HFF-Myc (cell line): ENCODE data around the gene ANKS1B.

Experiments
- DNase-seq: peaks from one replicate; pipeline ENCODE4 v3.0.0-alpha.2; 2011; ENCODE audit warnings: low read depth; ENCODE audit errors: extremely low read depth
- H3K4me3 ChIP-seq: replicated peaks from 2 replicates; pipeline ENCODE4 v1.5.1; 2011; ENCODE audit warnings: low read depth, mild to moderate bottlenecking, control low read depth, low read length
- CTCF ChIP-seq: IDR thresholded peaks from 2 replicates; pipeline ENCODE4 v1.5.1; 2012; ENCODE audit warnings: mild to moderate bottlenecking, low read depth, low read length, control low read depth; ENCODE audit errors: missing control alignments

Gene ANKS1B

GRCh38 chr12:99433155-99433554 is 551.6 kb downstream of the ANKS1B start:
- no peak for DNase-seq
- no peak for TF ChIP-seq CTCF
- no peak overlapping the region for H3K4me3 ChIP-seq

GRCh38 chr12:99431203-99431602 is 553.5 kb downstream of the ANKS1B start:
- no peak overlapping the region for H3K4me3 ChIP-seq
- no peak for DNase-seq
- no peak for TF ChIP-seq CTCF

- no peak overlapping the region for H3K4me3 ChIP-seq
- DNase-seq = no peak
- TF ChIP-seq CTCF = no peak
Measured at GRCh38 chr12:99427104-99427503, 557.6 kb downstream of the ANKS1B start.

- no peak for DNase-seq
- TF ChIP-seq CTCF = no peak
- H3K4me3 ChIP-seq = no peak overlapping the region
Measured at GRCh38 chr12:99418379-99418778, 566.4 kb downstream of the ANKS1B start.

GRCh38 chr12:99413751-99414150 is 571.0 kb downstream of the ANKS1B start:
- TF ChIP-seq CTCF = no peak
- no peak overlapping the region for H3K4me3 ChIP-seq
- no peak for DNase-seq

- no peak overlapping the region for H3K4me3 ChIP-seq
- DNase-seq = no peak
- TF ChIP-seq CTCF = no peak
Measured at GRCh38 chr12:99393763-99394162, 591.0 kb downstream of the ANKS1B start.

- no peak for TF ChIP-seq CTCF
- no peak overlapping the region for H3K4me3 ChIP-seq
- DNase-seq = no peak
Measured at GRCh38 chr12:99392091-99392850, 592.5 kb downstream of the ANKS1B start.
